Stimulated activated CD4-positive, alpha-beta T cell treated with anti-CD3 and anti-CD28 coated beads, Interleukin-4, amount 100 ng/mL, for 24 hours (primary cell): ENCODE measurements around the gene FIBCD1.

Experiments used
- DNase-seq: peaks from one replicate; pipeline ENCODE4 v3.0.0-alpha.2; 2020

FIBCD1 gene

DNA sequence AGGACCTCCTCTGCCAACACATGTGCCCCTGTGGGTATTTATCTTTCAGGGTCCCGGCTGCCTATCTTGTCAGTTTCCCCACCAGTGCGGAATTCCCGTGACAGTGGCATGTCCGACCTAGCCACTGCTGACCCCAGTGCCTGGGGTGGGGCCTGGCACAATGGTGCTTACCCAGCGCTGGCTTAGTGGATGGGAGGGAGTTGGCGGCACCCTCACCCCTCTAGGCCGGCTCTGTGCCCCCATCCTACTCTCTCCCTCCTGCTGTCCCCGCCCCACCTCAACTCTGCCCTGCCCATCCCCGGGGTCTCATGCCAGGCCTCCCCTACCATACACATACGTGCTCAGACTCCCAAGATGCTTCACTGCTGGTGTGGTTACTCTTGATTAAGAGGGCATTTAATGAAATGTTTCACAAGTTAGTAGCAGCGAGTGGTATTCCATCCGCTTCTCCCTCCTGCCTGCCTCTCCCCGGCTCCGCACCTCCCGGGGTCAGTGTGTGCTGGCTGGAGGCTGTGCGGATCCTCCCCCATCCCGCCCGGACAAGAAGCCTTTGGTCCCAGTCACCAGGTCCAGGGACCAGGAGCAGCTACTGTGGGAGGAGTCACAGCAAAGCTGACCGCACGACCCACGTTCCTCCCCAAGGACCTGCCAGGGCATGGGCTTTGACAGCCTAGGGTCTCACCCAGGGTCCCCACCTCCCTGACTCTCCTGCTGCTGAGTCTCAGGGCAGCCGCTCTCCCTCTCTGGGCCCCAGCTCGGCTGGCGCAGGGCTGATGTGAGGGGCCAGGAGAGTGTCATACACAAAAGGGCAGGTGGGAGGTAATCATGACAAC is 32.9 kb downstream of the FIBCD1 start:
- DNase-seq = no peak

DNA sequence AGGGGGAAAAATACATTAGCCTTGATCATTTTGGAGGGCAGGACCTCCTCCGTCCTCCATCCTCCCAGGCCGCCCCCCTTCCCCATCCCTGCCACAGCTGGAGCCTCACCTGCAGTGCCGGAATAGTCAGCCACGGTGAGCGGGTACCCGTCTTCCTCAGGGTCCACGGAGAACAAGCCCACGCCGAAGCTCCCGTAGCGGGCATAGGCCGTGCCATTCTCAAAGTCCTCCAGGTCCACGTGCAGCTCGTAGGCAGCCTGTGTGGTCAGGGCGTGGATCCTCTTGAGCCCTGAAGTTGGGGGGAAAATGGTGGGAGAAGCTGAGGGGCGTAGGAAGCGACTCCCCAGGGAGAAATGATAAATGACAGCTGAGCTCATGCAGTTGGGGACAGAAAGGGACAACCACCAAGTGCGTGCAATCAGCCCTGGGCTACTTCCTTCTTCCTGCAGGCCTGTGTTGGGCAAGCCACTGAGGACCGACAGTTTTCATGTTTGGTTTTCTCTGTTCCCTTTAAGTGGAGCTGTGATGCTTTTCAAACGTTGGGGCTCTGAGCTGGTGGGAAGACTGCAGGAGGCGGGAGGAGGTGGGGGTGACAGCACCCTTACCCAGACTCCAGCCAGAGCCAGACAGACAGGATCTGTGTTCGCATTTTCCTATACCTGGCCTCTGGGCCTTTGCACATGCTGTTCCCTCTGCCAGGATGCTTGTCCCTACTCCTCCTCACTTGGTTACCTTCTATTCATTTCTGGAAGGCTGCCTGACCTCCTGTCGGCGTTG is 33.7 kb downstream of the FIBCD1 start:
- no peak for DNase-seq

DNA sequence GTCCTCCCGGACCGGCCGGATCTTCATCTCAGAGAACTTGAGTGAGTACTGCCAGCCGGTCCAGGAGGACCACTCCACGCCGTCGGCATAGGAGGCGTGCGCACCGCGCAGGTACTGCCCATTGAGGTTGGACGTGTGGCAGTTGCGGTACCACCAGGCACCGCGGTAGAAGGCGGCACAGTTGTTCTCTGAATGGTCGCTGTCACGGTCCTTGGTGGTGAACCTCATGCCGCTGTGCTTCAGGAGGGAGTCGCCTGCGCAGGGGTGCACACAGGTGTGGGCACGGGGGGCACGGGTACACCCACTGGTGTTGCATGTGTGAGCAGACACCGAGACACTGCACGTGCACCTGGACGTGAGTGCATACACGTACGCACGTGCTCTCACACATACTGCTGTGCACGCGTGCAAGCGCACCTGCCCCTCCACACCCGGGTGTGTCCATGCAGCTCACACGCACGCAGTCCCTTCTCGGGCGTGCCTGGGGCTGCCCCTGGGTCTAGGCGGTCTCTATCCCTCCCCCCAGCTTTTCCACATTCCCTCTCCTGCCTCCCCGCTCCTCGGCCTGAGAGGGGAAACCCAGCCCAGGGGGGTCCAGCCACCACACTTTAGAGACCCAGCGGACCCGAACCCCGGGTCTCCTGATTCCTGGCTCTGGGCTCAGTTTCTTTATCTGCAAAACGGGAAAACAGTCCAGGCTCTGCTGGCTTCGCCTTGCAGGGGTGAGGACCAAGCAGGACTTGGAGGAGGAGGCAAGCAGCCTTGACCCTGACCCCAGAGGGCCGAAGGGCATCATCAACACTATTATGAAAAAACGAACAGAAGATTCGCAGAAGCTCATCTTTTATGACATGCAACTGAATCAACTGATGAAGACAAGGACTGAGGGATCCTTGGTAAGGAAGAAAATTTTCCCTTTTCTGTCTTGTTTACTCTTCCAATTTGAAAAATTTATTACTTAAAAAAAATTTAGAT is 34.7 kb downstream of the FIBCD1 start:
- no peak for DNase-seq

DNA sequence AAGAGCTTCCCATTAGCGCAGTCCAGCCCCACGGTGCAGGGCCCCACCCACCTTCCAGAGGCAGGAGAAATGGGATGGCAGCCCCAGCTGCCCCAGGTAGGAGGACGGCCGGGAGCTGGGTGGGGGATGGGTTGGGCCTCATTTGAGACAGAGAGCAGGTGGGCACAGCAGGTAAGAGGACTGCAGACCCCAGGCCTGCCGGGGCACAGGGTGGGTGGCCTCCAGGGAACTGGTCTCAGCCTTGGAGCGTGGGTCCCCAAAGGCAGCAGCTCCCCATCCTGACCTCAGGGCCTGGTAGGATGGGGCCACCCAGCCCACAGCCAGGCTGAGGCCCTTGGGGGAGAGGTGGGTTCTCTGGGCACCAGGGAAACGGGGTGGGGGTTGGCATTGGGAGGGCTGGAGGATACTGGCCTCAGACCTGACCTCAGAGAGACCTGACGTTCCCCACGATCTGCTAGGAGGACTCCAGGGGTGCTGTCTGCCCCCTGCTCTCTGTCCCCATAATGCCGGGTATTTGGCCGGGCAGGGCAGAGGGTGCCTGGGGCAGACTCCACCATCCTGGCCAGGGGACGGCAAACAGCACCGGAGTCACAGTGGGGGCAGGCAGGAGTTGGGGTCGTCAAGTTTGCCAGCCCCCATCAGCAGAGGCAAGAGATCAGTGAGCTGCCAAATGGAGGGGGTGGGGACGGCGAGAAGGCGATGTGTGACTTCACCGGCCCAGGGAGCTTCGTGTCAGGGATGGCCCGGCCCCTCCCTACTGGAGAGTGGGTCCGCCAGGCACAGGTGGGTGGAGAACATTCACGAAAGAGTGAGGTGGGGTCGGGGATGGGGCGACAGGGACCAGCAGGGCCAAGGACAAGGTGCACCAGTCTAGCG is 35.6 kb downstream of the FIBCD1 start:
- no peak for DNase-seq

DNA sequence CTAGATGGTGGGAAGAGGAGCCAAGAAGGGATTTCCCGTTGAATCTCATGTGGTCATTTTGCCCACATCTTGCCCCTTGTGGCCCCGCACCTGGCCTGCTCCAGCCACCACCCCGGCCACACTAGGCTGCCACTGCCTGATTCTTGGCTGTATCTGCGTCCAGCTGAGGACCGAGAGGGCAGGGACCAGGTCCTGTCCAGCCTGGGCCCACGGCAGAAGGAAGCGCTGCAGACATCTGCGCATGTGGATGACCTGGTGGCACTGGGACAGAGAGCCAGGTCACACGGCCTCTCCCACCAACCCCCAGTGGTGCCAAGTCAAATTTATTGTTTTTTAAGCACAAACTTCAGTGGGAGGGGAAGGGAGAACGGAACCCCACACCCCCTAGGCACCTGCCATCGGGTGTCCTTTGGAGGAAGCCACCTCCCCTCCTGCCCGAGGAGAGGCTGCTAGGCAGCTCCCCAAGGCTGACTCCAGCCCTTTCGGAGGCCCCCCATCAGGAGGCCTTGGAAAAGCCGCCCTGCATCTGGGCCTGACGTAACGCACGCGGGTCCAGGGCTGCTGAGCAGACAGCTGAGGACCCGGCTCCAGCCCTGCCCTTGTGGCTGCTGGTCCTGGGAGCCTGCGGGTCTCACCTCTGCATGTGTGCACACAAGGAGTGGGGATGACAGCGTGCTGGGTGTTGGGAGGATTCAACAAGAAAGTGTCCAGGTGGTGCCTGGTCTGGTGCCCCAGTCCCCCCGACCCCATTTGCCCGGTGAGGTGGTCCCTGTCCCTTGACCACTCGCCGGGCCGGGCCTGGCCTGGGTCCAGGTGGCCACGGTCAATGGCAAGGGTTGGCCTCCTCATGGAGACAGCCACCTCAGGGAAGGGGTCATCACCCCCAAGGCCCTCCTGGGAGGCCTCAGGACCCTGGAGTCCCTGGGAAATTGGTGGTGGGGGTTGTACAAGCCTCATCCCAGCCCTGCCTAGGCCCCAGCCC is 36.6 kb downstream of the FIBCD1 start:
- DNase-seq = no peak

DNA sequence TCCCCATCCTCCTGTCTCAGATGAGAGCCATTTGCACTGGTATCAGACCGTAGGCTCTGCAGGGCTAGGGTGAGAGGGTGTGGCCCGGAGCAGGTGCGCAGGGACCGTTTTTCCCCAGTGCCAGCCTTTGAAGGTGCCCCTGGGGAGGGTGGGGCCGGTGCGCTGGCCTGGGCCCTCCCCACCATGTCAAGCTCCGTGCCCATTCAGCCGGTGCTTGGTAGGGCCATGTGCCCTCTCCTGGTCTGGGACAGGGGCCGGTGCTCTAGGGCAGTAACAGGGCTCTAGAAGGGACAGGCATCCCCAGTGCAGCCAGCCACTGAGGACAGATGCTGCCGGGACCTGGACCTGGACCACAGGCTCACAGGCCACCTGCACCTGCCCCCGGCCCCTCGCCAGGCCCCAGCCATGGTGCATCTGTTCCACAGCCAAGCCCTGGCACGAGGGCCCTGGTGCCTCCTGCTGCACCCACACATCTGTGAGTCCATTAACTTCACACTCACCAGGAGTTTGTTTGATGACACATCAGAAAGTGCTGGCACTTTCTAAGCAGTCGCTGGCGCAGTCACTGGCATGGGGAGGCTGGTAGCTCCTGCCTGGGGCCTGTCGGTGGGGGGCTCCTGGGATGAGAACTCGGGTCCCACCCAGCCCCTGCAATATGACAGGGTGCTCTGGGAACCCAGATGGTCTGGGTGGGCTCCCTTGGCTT is 37.4 kb downstream of the FIBCD1 start:
- no peak for DNase-seq

DNA sequence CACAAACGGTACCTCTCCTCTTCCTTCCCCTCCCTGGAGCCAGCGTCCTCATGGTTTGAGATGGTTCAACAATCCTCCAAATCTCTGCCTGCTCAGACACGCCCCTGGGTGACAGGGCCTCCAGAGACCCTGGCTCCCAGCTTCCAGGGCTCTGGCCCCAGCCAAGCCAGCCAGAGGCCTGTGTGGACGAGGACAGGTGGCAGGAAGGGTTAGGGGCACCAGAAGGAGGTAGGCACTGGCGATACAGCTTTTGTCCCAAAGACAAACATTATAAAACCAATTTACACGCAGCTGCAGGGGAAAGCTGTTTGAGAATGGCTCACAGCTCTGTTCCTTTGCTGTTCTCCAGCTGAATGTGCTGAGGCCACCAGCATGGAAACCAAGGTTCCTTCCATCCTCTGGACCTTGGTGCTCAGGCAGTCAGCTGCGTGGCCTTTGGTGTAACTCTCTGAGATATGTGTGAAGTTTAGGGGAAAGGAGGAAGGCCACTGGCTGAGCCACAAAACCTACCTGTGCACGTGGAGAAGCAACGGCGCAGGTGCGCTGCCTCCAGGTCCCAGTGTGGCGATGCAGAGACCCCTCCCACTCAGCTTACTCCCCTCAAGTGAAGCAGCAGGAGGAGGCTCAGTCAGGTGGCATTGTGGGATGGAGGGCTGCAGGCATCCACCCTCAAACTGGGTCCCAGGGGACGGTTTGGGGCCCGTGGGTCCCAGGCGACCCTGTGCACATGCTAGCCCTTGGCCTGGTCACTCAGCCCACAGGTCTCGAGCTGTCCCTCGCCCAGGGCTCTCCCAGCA is 38.1 kb downstream of the FIBCD1 start:
- no peak for DNase-seq

DNA sequence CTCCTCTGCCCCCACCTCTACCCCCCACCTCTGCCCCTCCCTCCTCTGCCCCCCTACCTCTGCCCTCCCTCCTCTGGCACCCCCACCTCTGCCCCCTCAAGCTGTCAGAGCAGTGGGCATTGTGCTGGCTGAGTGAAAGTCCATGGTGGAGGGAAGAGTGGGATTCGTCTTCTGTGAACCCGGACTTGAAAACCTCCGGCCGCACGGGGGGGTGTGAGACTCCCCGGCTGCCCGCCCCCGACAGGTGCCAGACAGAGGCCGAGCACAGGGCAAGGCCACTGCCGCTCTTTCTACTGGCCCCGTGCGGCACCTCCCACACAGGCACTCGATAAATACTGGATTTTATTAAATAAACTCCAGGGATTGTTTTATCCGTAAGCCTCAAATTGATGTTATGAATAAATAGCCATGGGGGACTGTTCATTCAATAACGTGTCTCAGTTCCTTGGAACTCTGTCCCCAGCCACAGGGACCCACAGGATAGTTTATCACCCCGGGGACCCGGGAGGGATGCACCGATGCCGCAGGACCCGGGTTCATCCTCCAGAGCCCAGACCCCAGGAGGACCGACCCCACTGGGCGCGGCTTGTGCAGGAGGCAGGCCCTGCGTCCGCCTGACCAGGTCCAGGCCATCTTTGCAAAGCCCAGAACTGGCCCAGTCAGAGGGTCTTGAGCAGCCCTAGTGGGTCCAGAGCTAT is 39.8 kb downstream of the FIBCD1 start:
- no peak for DNase-seq

DNA sequence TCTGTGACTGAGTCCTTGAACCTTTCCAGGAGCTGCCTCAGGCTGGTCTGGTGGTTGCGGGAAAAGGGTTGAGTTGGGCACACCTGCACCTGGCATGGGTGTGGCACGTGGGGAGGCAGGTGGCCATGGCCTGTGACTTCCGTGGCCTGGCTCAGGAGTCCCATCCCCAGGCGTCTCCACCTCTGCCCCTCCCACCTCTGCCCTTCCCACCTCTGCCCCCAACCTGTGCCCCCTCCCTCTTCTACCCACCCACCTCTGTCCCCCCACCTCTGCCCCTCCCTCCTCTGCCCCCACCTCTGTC is 40.5 kb downstream of the FIBCD1 start:
- no peak for DNase-seq

DNA sequence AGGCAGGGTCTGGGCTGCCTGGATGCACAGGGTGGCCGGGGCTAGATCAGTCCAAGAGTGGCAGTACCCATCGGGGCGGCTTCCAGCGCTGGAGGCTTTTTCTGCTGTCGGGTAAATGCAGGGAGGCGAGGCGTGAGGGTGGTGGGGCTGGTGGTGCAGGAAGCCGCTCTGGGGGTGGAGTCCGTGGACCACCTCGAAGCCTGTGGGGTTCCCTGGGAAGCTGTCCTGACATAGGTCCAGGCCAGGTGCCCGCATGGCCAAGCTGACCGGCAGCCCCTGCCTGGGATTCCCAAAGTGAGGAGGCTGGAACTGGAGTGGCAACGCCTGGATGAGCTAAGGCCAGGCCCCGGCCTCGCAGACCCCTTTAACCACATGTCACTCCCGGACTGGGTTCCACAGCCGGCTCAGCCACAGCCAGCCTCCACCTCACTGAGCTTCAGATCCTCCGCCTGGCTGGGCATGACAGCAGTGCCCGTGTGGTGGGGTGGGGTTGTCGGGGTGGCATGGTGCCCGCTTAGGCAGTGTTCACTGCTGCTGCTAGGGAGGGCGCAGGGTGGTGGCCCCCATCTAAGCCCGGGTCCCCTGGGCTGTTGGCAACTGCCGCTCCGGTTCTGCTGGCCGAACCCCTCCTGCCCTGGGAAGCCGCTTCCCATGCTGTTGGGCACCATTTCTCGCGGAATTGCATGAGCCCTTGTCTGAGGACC is 41.0 kb downstream of the FIBCD1 start:
- DNase-seq = no peak

DNA sequence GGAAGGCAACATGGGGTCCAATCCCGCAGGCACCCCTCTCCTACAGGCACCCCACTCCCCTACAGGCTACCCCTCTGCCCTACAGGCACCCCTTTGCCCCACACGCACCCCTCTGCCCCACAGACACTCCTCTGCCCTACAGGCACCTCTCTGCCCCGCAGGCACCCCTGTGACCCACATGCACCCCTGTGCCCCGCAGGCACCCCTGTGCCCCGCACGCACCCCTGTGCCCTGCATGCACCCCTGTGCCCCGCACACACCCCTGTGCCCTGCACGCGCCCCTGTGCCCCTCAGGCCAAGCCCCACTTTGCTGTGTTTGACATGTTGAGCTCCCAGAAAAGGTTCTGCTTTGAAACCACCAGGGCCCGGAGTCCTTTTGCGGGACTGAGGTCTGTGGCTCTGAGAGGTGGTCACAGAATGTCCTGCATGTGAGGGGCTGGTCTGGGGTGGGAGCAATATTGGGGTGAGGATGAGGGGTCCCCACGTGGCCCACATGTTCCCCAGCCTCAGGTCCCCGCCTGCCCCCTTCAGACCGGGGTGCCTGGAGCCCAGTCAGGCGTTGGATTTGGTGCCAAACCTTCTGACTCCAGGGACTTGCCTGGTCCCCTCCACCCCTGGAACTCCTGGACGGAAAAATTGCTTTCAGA is 41.8 kb downstream of the FIBCD1 start:
- DNase-seq = no peak

DNA sequence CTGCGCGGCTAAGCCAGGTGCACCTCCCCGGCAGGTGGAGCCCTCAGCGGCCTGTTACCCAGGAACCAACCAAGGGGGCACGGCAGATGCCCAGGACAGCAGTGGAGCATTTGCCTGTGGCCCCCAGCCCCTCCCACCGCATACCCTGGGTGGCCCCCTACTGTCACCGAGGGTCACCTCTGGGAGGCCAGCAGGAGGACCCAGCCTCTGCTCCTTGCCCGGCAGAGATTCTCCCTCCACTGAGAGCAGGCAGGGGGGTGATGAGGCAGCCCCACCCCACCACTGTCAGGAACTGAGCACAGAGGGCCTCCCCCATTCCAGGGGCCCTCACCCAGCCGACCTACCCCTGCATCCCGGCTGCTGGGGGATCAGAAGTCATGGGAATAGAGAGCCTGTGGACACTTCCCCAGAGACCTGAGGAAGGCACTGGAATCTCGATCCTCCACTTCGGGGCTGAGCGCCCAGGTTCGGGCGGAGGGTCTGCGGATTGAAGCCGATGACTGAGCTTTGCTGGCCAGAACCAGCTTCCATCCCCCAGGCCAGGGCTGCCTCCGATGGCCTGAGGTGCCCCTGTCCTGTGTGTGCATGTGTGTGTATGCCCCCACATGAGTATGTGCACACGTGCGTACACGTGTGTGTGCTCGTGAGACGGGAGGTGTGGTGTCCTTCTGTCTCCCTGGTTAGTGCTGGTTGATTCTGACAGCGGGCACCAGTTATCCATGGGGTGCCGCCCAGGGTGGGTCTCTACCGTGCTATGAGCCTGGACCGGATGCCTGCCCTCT is 42.6 kb downstream of the FIBCD1 start, which contains the start of gene QRFP:
TSS of gene QRFP (minus strand) at position 580 of the 782 bp plus-strand sequence. CDS start 2,974 bp downstream, outside the sequence.
- DNase-seq = no peak

DNA sequence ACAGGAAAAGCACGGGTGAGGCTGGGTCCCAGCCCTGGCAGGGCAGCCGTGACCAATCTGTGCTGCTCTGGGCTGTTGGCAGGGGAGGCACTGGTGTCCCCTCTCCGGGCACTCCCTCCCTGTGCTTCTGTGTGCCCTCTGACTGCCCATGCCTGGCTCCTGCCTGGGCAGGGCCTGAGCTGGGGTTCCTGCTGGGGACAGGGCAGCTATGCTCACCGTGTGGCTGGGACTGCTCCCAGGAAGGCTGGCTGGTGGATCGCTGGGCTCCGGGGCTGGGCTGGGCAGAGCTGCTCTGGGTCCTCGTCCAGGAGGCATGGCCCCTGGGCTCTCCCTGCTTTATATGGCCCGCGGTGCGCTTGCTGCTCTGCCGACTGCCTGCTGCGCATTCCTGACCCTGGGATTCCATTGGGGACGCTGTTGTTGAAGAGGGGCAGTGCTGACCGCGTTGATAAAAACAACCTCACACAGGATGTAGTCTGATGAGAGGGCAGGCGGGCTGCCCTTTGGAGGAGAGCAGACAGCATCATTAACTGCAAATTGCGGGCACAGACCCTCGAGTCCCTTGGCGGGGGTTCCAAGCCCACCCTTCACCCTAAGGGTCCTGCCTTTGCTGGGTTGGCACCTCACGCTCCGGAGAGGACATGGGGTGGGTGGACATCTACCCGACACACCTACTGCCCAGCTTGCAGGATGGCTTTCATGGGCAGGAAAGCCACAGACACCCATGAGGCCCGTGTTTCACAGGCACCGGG is 43.4 kb downstream of the FIBCD1 start:
- DNase-seq = no peak

DNA sequence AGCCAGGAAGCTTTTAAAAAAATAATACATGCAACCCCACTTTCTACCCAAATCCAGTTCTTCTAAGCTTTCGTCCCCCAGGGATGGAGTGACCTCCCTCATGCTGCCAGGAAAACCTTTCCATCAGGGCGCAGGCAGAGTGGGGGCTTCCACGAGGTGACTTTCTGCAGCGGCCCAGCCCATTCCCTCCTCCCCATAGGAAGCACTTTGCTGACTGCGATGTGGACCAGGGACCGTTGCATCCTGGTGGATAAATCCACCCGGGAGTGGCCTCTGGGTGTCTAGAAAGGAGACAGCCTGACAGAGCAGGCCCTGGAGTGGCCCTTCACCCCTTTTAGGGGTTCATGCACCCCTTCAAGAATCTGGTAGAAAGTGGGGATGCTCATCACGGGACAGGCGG is 44.0 kb downstream of the FIBCD1 start:
- no peak for DNase-seq

DNA sequence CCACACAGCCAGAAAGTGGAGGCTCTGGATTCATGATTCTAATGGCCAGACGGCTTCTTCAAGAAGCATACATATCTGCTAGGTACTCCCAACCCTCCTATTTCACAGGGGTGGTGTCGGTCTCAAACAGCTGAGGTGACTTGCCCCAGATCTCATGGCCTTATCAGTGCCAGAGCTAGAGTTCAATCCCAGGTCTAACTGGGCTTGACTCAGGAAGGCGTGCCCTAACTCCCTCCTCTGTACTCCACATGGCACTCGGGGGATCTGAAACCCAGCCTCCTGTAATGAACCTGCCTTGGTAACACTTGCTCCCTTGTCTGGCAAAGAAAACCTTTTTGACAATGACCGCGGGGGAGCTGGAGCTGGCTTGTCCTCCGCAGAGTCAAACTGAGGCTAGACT is 44.5 kb downstream of the FIBCD1 start:
- DNase-seq = no peak
